Peyer's patch (tissue), 4 donors: ENCODE data around the gene CSNK1A1L.

Experiments used
- CTCF ChIP-seq, 6 experiments: fragments of 450-650 bp in 4 of 6; fragments of 200-600 bp in 2 of 6; sonication (generic) in 1 of 6; IDR thresholded peaks; one replicate each; pipeline ENCODE4 v1.5.1; 2017 to 2019; ENCODE audit warnings: antibody characterized with exemption in 6 of 6, mild to moderate bottlenecking in 3 of 6, moderate library complexity in 1 of 6
- POLR2A ChIP-seq, 2 donors: fragments of 450-650 bp; IDR thresholded peaks; one replicate each; pipeline ENCODE4 v1.5.1; 2017; ENCODE audit warnings: antibody characterized with exemption in 2 of 2, mild to moderate bottlenecking in 2 of 2, moderate library complexity in 2 of 2

GRCh38 chr13:37105251-37105714 lies at the start of gene CSNK1A1L:
- TF ChIP-seq CTCF (IDR thresholded peaks at IDR 0.05), result no peak
- no peak for TF ChIP-seq POLR2A (IDR thresholded peaks at IDR 0.05)
